ENCODE measurements around the gene POLR3C.

GRCh38 chr1:145788580-145788979, 35.4 kb upstream of the POLR3C start:
- TF ChIP-seq GATA3 (IDR thresholded peaks at IDR 0.05; ENCODE audit: low read depth, low read length): no peak
- TF ChIP-seq GATA2 (IDR thresholded peaks at IDR 0.05; ENCODE audit: low read depth, low read length): no peak

Data from SH-SY5Y (cell line).